Measurements from ENCODE around the gene ZWINT. TPM values are rescaled to one million over a fixed set of nuclear protein-coding genes. Genes with fewer than 3 reads are reported as not detected.

ZWINT gene, protein sequence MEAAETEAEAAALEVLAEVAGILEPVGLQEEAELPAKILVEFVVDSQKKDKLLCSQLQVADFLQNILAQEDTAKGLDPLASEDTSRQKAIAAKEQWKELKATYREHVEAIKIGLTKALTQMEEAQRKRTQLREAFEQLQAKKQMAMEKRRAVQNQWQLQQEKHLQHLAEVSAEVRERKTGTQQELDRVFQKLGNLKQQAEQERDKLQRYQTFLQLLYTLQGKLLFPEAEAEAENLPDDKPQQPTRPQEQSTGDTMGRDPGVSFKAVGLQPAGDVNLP
- total RNA-seq (1 to 10 TPM in 3 of 4 donors, under 1 TPM in 1; 0.64 to 2.6 (median 1.7) TPM), polyA plus RNA-seq (1.1 TPM)
- long read RNA-seq, donor 1, partial matches to known transcripts = 0 of 3 reads
- long read RNA-seq, donor 1, other reads (novel, unspliced or antisense) = 0 of 3 reads
- long read RNA-seq, donor 2 = 0 reads
- long read RNA-seq, donor 3, partial matches to known transcripts = 0 of 2 reads
- long read RNA-seq, donor 3, other reads (novel, unspliced or antisense) = 0 of 2 reads
- long read RNA-seq, donor 4, partial matches to known transcripts = 0 of 1 reads
- long read RNA-seq, donor 4, other reads (novel, unspliced or antisense) = 0 of 1 reads

- WGBS = under 1% methylated on average over 44 of the region's 44 CpGs
- intact Hi-C loops (cut with DNase I) = no loop called here
Measured at GRCh38 chr10:56360967-56361612, at the start of gene ZWINT. Gene ZWINT (minus strand): TSS chr10:56361259. CDS start chr10:56361236, 23 bp downstream.

DNA sequence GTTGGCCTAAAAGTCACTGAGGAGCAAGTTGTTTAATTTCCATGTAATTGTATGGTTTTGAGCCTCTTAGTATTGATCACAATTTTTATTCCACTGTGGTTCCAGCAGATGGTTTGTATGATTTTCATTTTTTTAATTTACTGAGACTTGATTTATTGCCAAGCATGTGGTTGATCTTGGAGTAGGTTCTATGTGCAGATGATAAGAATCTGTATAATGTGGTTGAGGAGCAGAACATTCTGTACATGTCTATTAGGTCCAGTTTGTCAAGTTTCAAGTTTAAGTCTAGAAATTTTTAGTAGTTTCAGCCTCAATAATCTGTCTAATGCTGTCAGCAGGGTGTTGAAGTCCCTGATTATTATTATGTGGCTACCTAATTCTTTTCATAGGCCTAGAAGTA is 22.7 kb upstream of the ZWINT start:
- H3K4me3 ChIP-seq (ENCODE audit: low read length) = no peak overlapping the region
- no peaks in the 10 kb centered on the region for H3K9me3 ChIP-seq (ENCODE audit: control insufficient read depth, low read length)
- ATAC-seq (no peak), DNase-seq (no peak)
- no peak overlapping the region for H3K27ac ChIP-seq (ENCODE audit: low read length)
- H3K27me3 ChIP-seq (ENCODE audit: control insufficient read depth, insufficient read depth) = no peaks in the 10 kb centered on the region
- intact Hi-C loops (cut with DNase I) = no loop called here
- H3K4me1 ChIP-seq (ENCODE audit: control insufficient read depth, insufficient read depth, low read length) = no peaks in the 10 kb centered on the region

More at GRCh38 chr10:56360967-56361612, at the start of gene ZWINT:
- H3K27ac ChIP-seq (ENCODE audit: low read length) = no peak within 1 kb of the TSS
- peak; percentile 100 for ATAC-seq
- H3K4me1 ChIP-seq (ENCODE audit: control insufficient read depth, insufficient read depth, low read length) = no peaks in the 10 kb centered on the region
- peak within 1 kb of the TSS; percentile 89 for H3K4me3 ChIP-seq (ENCODE audit: low read length)
- H3K9me3 ChIP-seq (ENCODE audit: control insufficient read depth, low read length) = no peaks in the 10 kb centered on the region
- H3K27me3 ChIP-seq (ENCODE audit: control insufficient read depth, insufficient read depth) = no peaks in the 10 kb centered on the region
- DNase-seq = peak; percentile 96 to 98 (median 98)

GRCh38 chr10:56370217-56371113 is 9.4 kb upstream of the ZWINT start:
- ATAC-seq (no peak), DNase-seq (no peak)
- H3K4me1 ChIP-seq (ENCODE audit: control insufficient read depth, insufficient read depth, low read length) = no peaks in the 10 kb centered on the region
- intact Hi-C loops (cut with DNase I) = no loop called here
- no peak overlapping the region for H3K27ac ChIP-seq (ENCODE audit: low read length)
- 81% methylated on average over 7 of the region's 7 CpGs for WGBS
- no peaks in the 10 kb centered on the region for H3K9me3 ChIP-seq (ENCODE audit: control insufficient read depth, low read length)
- H3K4me3 ChIP-seq (ENCODE audit: low read length) = no peak overlapping the region
- no peaks in the 10 kb centered on the region for H3K27me3 ChIP-seq (ENCODE audit: control insufficient read depth, insufficient read depth)

DNA sequence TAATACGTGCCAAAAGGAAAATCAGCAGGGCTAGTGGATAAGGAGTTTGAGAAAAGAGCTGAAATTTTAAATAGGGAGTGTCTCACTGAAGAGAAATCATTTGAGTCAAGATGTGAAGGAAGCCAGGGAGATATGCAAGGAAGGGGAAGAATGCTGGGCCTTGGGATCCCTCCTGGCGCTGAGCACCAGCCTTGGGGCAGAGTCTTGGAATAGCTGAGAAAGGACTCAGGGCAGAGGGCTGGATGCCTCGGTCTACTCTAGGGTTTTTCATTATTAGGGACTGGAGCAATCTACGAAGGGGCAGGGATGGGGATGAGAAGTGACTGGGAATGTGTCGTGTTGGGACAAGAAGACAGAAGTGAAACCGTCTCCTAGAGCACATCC is 484 bp downstream of the ZWINT start:
- DNase-seq = no peak
- H3K4me3 ChIP-seq (ENCODE audit: low read length) = peak overlapping the region; percentile 89
- H3K27ac ChIP-seq (ENCODE audit: low read length) = no peak overlapping the region
- intact Hi-C loops (cut with DNase I) = no loop called here
- H3K4me1 ChIP-seq (ENCODE audit: control insufficient read depth, insufficient read depth, low read length) = no peaks in the 10 kb centered on the region
- no peak for ATAC-seq
- no peaks in the 10 kb centered on the region for H3K27me3 ChIP-seq (ENCODE audit: control insufficient read depth, insufficient read depth)
- 11% methylated on average over 6 of the region's 6 CpGs for WGBS
- H3K9me3 ChIP-seq (ENCODE audit: control insufficient read depth, low read length) = no peaks in the 10 kb centered on the region

- WGBS = 86% methylated on average over 4 of the region's 4 CpGs
- ATAC-seq = no peak
- DNase-seq = peak in 1 of 3 donors; percentile 10
- Histone ChIP-seq H3K9me3 (ENCODE audit: control insufficient read depth, low read length) (no peaks in the 10 kb centered on the region), H3K27ac (ENCODE audit: low read length) (no peak overlapping the region), H3K4me1 (ENCODE audit: control insufficient read depth, insufficient read depth, low read length) (no peaks in the 10 kb centered on the region), H3K4me3 (ENCODE audit: low read length) (no peak overlapping the region), H3K27me3 (ENCODE audit: control insufficient read depth, insufficient read depth) (no peaks in the 10 kb centered on the region)
- intact Hi-C loops (cut with DNase I) = no loop called here
Measured at GRCh38 chr10:56359837-56360236, 1.2 kb downstream of the ZWINT start.

DNA sequence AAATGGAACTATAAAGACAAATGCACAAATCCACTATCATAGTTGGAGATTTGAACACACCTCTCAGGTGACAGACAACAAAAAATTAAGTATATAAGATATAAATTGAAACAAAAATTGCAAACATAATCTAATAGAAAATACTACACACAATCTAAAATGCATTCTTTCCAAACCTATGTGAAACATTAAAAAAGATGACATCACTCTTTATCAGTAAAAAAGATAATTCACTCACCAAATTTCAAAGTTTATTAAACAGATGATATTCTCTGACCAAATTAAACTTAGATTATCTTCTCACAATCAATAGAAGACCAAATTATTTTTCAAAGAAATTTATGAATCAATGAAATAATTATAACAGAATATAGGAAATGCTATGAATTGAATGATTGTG is 4.0 kb downstream of the ZWINT start:
- no peaks in the 10 kb centered on the region for H3K4me1 ChIP-seq (ENCODE audit: control insufficient read depth, insufficient read depth, low read length)
- no peaks in the 10 kb centered on the region for H3K9me3 ChIP-seq (ENCODE audit: control insufficient read depth, low read length)
- no peak overlapping the region for H3K27ac ChIP-seq (ENCODE audit: low read length)
- no peaks in the 10 kb centered on the region for H3K27me3 ChIP-seq (ENCODE audit: control insufficient read depth, insufficient read depth)
- no peak overlapping the region for H3K4me3 ChIP-seq (ENCODE audit: low read length)
- intact Hi-C loops (cut with DNase I) = no loop called here
- ATAC-seq = no peak
- DNase-seq = no peak

DNA sequence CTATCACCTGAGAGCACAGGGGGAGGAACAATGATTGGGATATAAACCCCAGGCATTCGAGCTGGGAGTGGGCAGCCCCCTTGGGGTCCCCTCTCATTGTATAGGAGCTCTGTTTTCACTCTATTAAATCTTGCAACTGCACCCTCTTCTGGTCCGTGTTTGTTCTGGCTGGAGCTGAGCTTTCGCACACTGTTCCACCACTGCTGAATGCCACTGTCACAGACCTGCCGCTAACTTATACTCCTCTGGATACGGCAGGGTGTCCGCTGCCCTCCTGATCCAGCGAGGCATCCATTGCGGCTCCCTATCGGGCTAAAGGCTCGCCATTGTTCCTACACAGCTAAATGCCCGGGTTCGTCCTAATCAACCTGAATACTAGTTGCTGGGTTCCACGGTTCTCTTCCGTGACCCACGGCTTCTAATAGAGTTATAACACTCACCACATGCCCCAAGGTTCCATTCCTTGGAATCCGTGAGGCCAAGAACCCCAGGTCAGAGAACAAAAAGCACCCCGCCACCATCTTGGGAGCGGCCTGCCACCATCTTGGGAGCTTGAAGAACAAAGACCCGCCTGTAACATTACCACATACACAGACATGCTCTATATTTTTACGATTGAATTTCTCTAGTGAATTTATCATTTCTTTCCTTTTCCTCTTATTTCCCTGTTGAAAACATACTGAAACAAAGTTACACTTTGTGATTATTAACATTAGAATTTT is 9.0 kb downstream of the ZWINT start:
- no peak for DNase-seq
- Histone ChIP-seq H3K4me1 (ENCODE audit: control insufficient read depth, insufficient read depth, low read length) (no peaks in the 10 kb centered on the region), H3K27me3 (ENCODE audit: control insufficient read depth, insufficient read depth) (no peaks in the 10 kb centered on the region), H3K4me3 (ENCODE audit: low read length) (no peak overlapping the region), H3K27ac (ENCODE audit: low read length) (no peak overlapping the region), H3K9me3 (ENCODE audit: control insufficient read depth, low read length) (no peaks in the 10 kb centered on the region)
- WGBS = 96% methylated on average over 20 of the region's 20 CpGs
- intact Hi-C loops (cut with DNase I) = no loop called here
- no peak for ATAC-seq

- 88% methylated on average over 1 of the region's 1 CpG for WGBS
- H3K4me3 ChIP-seq (ENCODE audit: low read length) = no peak overlapping the region
- no peaks in the 10 kb centered on the region for H3K27me3 ChIP-seq (ENCODE audit: control insufficient read depth, insufficient read depth)
- H3K4me1 ChIP-seq (ENCODE audit: control insufficient read depth, insufficient read depth, low read length) = no peaks in the 10 kb centered on the region
- no peak overlapping the region for H3K27ac ChIP-seq (ENCODE audit: low read length)
- ATAC-seq = no peak
- DNase-seq = no peak
- intact Hi-C loops (cut with DNase I) = no loop called here
- no peaks in the 10 kb centered on the region for H3K9me3 ChIP-seq (ENCODE audit: control insufficient read depth, low read length)
Measured at GRCh38 chr10:56349611-56350010, 11.4 kb downstream of the ZWINT start.

DNA sequence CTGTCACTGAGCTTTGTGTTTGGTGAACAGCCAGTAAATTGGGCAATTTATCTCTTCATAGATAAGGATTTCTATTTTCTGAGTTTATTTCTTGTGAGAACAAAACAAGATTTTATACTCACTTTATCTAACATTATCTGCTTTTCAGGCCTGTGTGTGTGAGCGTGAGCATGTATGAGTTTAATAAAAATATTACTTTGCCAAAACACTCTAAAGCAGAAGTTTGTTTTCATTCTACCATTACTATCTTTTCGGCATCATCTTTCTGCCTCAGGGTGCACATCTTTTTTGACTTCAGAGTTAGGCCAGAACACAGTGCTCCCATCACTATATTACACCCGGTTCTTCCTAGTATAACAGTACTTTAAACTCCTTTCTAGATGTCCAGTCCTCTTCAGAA is 13.0 kb downstream of the ZWINT start:
- Histone ChIP-seq H3K27me3 (ENCODE audit: control insufficient read depth, insufficient read depth) (no peaks in the 10 kb centered on the region), H3K4me1 (ENCODE audit: control insufficient read depth, insufficient read depth, low read length) (no peaks in the 10 kb centered on the region), H3K27ac (ENCODE audit: low read length) (no peak overlapping the region), H3K9me3 (ENCODE audit: control insufficient read depth, low read length) (no peaks in the 10 kb centered on the region), H3K4me3 (ENCODE audit: low read length) (no peak overlapping the region)
- no peak for DNase-seq
- intact Hi-C loops (cut with DNase I) = no loop called here
- 60% methylated on average over 3 of the region's 3 CpGs for WGBS
- ATAC-seq = no peak

DNA sequence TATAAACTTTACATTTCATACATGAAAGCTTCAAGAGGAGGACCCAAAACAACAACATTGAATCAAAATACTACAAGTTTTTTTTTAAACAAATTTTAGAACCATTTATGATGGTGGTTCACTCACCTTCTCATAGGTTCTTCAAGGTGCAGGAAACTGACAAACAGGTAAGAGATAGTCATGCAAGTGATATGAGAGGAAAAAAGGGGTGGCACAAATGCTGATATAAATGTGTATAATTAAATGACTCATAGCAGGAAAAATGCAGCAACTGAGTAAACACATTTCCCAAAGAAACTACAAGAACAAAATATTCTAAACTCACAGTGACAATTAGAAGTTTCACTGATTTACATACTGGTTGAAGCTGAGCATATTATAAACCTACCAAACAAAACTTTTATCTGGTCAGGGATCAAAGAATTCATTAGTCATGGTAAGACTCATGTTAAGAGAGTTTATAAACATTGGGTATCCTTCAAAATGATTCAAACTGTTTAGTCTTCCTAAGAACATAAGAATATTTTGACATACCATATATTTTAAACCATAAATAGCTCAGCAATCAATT is 14.1 kb downstream of the ZWINT start:
- DNase-seq (no peak), ATAC-seq (no peak)
- H3K4me1 ChIP-seq (ENCODE audit: control insufficient read depth, insufficient read depth, low read length) = no peaks in the 10 kb centered on the region
- no peaks in the 10 kb centered on the region for H3K27me3 ChIP-seq (ENCODE audit: control insufficient read depth, insufficient read depth)
- no peak overlapping the region for H3K4me3 ChIP-seq (ENCODE audit: low read length)
- intact Hi-C loops (cut with DNase I) = no loop called here
- H3K9me3 ChIP-seq (ENCODE audit: control insufficient read depth, low read length) = no peaks in the 10 kb centered on the region
- H3K27ac ChIP-seq (ENCODE audit: low read length) = no peak overlapping the region
